Ramos (cell line): ENCODE results near the gene TOMM20L.
"Not testable (repeated sequence)": the region's sequence is repeated elsewhere in the genome, so short reads cannot be mapped to it uniquely, and the experiment has no call there.

ENCODE experiments used
- in situ Hi-C: fragments of 300-500 bp; cut with MboI; formaldehyde crosslinking; loops from one replicate; pipeline ENCODE4 v1.14.3; 2022; ENCODE audit warnings: low sequenced_read_pairs; ENCODE audit not compliant: unreplicated experiment

The TOMM20L gene

DNA sequence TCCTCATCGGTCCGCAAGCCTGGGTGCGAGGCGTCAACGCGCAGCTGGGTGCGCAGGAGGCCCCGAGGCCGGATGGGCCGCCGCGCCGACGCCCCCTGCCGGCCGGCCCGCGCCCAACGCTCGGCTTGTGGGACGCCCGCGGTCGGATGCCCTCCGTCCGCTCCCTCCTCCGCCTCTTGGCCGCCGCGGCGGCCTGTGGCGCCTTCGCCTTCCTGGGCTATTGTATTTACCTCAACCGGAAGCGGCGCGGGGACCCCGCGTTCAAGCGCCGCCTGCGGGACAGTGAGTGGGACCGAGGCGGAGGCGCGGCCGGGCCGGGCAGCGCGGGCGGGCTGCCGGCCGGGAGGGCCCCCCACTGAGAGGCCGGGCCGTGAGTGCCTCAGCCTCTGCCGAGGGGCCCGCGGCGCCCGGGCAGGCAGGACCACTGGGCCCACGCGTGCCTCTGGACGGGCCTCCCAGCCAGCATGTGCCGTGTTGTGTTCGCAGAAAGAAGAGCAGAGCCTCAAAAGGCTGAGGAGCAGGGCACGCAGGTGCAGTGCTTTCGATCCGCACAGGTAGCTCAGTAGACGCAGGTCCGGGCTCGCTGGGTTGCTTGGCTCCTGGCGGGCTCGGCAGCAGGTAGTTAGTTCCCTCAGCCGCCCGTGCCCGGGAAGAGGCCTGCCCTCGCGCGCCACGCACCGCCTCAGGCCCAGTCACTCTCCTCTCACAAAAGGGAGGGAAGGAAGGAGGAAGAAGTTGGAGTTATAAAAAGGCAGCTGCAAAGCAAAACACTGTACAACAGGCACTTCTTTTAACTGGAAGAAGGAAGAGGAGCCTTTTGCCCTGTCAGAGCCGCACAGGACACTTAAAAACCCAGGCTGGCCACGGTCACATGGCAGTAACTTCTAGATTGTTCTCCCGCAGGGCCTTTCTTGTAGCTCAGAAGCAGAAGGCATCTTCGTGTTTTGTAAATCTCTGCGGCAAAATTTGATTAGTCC, at the start of gene TOMM20L:
Gene TOMM20L, plus strand, starts transcription at position 119 of the 977 bp plus-strand sequence. Its CDS starts 28 bp downstream, at position 147.
- in situ Hi-C loops, result no loop called here

DNA sequence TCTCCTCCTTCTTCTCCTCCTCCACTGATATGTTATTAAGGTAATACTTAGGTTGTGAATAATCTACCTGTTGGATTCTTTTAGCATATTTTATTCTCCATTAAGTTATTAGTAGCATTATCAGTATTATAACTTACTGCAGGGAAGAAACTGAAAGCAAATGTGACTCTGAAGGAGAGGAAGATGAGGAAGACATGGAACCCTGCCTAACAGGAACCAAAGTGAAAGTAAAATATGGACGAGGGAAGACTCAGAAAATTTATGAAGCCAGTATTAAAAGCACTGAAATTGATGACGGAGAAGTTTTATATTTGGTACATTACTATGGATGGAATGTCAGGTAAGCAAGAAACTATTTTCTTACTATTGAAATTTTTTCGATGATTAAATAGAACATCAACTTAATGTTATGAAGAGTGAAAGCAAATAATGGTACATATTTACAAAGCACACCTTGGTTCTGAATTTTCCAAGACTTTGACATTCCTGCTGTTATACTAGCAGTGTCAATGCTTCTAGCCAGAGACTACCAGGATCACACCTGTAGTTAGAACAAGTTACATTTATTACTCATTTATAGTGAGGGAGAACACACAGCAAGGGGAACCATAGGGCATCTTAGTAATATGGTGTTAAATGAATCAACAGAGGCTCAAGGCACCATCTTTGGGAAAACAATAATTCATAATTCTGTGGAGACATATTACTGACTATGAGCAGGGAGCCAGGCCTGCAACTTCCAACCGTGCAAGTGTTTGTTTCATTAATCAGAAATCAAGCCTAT, 42.0 kb upstream of the TOMM20L start:
- in situ Hi-C loops, result no loop called here

DNA sequence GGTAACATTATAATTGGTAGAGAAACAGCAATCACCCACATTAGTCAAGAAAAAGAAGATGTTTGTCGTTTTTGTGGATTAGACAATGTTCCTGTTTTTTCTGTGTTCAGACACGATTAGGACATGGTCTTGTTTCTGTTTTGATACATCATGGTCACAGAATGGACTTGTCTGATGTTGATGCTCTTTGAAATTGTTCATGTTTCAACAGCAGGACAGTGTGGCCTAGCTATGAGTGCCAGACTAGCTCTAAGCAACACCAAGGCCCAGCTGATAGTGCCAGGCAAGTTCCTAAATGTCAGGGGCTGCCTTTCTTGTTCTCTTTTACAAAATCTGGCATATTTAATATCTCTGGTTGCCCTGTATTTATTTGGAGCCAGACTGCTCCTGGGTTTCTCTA, 40.9 kb upstream of the TOMM20L start:
- in situ Hi-C loops, result no loop called here

DNA sequence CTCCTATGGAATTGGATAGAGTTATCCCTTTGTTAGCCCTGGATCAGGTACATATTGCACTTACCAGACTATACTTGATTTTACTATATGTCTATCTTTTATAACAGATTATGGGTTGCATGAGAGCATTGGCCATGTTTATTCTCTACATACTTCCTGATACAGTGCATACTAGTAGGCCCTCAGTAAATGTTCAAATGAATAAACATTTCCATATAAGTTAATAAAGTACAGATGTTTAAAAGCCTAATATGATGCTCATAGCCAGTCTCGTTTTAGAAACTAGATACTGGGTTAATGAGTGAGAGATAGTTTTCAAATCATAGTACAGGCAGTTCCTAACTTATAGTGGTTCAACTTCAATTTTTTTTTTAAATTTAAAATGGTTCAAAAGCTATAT, 39.5 kb upstream of the TOMM20L start:
- in situ Hi-C loops, result no loop called here

DNA sequence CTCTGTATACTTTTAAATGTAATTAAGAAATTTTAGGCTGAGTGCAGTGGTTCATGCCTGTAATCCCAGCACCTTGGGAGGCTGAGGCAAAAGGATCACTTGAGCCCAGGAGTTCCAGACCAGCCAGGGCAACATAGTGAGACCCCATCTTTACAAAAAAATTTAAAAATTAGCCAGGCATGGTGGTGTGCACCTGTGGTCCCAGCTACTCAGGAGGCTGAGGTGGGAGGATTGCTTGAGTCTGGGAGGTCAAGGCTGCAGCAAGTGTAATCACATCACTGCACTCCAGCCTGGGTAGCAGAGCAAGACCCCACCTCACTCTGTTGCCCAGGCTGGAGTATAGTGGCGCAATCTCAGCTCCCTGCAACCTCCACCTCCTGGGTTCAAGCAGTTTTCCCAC, 33.5 kb upstream of the TOMM20L start:
- in situ Hi-C loops, result not testable (repeated sequence)

DNA sequence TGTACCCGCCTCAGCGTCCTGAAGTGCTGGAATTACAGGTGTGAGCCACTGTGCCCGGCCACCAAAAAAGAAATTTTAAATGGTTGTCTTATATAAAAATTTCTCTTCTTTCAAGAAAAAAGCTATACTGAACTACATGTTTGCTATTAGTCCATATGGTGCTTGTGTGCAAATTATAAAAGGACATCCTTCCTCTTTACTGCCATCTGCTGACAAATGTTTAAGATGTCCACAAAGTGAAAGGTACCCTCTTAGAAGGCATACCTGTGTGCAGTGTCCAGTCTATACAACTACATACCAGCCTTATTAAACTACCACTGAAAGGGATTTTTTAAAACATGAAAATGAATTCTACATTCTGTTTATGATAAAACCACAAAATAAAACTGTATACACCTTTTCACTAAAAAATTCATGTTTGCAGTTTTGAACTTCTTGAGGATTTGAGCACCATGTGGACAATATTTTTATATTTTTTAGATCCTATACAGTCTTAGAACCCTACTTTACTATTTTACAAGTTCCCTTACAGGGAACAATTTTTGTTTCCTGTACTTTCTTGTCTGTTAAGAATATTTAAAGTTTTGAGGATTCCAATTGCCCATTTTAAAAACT, 32.8 kb upstream of the TOMM20L start:
- in situ Hi-C loops, result no loop called here

DNA sequence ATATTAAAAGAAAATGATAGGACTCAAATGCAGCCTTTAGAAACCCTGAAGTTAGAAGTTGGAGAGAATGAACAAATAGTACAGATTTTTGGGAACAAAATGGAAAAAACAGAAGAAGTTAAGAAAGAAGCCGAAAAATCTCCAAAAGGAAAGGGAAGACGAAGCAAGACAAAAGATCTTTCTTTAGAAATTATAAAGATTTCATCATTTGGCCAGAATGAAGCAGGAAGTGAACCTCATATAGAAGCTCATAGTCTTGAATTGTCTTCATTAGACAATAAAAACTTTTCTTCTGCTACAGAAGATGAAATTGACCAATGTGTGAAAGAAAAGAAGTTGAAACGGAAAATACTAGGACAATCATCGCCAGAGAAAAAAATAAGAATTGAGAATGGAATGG, 31.4 kb upstream of the TOMM20L start:
- in situ Hi-C loops, result no loop called here

DNA sequence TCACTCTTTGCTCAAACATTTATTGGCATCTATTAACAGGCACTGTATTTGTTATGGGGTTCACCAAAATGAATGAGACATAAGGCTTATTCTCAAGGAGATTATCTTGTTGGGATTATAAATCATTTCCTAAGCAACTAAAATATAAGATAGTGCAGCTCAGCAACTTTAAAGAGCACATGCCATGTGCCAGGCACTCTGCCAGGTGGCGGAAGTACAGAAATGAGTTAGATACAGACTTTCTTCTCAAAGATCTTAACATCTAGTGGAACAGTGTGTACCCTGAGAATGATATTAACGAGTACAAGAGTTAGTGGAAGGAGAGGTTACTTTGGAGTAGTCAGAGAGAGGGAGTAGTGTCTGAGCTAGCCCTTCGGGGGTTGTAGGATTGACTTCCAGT, 28.4 kb upstream of the TOMM20L start:
- in situ Hi-C loops, result no loop called here

DNA sequence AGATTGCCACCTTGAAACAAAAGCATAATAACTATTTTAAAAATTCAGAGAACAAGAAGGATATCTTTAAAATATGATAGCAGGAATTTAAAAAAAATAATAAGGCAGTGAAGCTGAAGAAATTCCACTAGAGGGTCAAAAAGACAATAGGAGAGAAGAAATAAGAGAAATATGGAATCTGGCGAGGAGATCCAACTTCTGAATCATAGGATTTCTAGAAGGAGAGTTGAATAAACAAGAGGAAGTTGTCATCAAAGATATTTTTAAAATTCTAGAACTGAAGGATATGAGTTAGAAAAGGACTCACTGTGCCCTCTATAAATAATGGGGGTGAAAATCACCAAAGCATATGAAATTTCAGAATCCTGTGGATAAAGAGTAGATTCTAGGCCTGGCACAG, 26.8 kb upstream of the TOMM20L start:
- in situ Hi-C loops, result no loop called here

DNA sequence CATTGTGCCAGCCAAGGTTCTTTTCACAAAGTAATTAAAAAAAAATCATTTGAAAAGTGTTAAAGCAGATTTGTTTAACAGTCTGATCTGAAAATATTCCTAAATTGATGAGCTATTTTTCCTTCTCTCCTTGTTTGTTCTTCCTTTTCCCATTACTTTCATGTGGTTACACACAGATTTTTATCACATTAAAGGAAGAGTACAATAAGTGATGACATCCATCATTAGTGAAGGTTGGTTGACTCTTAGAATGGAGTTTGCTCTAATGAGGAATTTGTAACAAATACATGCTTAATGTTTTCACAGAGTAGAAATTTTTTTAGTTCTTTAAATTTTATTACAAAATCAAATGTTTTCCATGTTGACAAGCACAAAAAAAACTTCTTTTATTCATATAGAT, 18.9 kb upstream of the TOMM20L start:
- in situ Hi-C loops, result no loop called here

DNA sequence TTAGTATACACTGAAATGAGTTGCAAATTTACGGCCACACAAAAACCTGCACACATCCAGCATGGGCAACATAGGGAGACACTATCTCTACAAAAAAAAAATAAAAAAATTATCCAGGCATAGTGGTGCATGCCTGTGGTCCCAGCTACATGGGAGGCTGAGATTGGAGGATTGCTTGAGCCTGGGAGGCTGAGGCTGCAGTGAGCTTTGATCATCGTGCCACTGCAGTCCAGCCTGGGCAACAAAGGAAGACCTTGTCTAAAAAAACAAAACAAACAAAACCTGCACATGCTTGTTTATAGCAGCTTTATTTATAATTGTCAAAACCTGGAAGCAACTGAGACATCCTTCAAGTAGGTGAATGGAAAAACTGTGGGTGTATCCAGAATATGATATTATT, 4.9 kb upstream of the TOMM20L start:
- in situ Hi-C loops, result no loop called here

DNA sequence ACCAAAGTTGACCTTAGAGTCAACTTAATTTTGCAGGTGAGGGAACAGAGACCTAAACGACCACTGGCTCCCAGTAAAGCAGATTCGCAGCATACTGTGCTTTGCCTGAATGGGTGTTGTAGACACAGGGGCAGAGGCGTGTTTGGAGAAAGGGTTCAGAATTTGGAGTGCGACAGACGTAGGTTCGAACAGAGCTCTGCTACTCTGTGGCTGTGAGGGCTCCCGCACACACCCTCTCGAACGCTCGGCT, 243 bp upstream of the TOMM20L start:
- in situ Hi-C loops, result no loop called here

DNA sequence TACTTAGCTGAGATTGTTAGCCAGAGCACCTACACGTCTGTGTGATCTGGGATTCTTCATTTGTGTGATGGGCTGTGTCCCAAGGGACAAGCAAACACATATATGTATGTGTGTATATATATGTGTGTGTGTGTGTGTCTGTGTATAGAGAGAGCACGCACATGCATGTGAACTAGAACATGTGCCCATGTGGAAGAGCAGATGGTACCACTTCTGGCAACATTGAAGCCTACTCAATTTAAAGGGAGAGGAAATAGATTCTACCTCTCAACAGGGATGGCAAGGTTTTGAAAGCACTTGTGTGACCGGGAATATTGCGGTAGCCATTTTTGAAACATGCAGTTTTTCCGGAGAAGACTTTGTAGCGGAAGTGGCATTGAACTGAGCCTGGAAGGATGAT, 1.4 kb downstream of the TOMM20L start:
- in situ Hi-C loops, result no loop called here

DNA sequence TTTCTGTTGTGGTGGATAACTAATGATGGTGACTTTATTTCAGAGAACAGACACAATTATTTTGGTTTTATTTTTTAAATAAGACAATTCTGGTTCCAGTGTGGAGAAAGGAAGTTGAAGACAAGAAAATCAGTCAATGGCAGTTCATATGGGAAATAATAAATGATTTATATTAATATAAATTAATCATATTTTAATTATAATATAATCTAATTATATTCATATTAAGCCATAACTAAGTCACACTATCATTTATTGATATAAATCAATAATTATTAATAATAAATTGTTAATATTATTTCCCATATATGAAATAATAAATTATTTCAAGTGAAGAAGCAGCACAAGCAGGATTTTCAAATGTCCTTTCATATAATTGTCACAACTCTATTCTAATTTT, 2.8 kb downstream of the TOMM20L start:
- in situ Hi-C loops, result no loop called here

DNA sequence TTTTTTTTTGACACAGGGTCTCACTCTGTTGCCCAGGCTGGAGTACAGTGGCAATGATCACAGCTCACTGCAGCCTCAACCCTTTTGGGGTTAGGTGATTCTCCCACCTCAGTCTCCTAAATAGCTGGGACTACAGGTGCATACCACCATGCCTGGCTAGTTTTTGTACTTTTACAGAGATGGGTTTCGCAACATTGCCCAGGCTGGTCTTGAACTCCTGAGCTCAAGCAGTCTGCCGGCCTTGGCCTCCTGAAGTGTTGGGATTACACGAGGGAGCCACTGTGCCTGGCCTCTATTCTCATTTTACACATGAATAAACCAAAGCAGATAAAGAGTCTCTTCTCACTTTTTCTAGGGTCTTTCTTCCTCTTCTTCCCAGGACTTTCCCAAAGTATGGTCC, 3.2 kb downstream of the TOMM20L start:
- in situ Hi-C loops, result no loop called here

DNA sequence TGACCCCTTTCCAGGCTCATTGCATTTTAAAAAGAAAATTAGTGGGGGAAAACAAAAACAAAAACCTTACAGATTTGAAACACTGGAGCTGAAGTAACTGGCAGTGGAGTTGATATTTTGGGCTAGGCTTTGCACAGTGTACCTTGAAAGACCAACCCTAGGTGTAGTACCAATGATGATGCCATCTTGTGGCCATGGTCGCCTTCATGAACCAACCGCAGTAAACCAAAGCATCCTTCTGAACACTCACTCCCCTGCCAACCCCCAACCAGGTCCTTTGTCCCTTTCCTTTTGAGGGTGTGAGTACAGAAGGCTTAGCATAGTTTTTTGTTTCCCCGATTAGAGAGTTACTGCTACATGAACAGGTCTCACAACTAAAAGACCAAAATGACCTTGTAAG, 5.9 kb downstream of the TOMM20L start:
- in situ Hi-C loops, result no loop called here

DNA sequence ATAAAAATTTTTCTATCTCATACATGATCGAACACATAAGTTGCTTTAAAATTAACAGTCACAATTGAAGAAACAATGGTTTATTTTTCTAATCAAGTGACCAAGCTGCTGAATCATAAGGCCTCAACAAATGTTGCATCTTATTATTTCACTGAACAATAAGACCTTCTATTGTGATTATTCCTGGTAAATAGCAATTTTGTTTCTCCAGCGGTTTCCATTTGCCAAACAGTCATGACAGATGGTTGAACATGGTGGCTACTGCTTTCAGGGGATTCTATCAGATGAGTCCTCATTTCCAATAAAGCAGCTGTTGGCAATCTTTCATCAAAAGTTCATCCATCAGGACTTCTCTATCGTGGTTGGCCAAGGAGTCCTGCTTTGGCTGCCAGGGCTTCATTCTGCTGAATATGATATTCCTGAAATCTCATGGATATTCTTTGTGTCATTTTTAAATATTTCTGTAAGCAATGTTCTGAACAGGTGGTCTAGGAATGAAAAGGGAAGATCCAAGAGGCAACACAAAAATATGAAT, 13.0 kb downstream of the TOMM20L start:
- in situ Hi-C loops, result no loop called here

DNA sequence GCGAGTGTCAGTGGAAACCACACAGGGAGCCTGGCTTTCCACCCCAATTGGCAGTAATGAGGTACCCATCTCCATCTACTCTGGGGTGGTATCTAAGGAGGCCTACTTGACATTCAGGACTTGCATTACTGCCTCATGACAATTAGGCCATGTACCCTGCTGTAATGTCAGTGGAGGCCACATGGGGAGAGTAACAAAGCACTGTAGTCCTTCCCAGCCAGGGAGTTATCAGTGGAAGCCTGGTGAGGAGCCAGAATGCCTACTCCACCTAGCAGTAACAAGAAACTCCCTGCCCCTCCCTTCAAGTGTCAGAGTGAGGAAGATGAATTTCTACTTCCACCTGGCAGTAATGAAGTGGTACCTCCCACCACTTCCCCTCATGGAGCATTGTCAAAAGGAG, 19.1 kb downstream of the TOMM20L start:
- in situ Hi-C loops, result no loop called here

DNA sequence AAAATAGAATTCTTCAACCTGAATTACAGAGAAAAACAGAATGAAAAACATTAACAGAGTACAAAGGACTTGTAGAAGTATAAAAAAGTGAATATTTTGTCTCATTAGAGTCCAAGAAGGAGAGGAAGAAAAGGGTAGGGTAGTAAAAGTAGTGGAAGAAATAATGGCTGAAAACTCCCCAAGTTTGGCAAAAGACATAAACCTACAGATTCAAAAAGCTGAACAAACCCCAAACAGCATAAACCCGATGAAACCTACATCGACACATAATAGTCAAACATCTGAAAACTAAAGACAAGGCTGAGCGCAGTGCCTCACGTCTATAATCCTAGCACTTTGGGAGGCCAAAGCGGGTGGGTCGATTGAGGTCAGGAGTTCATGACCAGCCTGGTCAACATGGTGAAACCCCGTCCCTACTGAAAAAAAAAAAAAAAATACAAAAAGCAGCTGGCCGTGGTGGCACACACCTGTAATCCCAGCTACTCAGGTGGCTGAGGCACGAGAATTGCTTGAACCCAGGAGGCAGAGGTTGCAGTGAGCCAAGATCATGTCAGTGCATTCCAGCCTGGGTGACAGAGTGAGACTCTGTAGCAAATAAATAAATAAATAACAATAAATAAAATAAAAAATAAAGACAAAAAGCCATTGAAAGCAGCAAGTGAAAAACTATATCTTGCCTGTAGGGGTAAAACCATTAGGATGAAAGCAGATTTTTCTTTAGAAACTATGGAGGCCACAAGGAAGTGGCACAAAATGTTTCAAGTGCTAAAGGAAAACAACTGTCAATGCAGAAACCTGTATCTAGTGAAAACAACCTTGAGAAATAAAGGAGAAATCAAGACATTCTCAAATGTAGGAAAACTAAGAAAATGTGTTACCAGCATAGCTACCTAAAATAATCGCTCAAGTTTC, 20.2 kb downstream of the TOMM20L start:
- in situ Hi-C loops, result no loop called here

DNA sequence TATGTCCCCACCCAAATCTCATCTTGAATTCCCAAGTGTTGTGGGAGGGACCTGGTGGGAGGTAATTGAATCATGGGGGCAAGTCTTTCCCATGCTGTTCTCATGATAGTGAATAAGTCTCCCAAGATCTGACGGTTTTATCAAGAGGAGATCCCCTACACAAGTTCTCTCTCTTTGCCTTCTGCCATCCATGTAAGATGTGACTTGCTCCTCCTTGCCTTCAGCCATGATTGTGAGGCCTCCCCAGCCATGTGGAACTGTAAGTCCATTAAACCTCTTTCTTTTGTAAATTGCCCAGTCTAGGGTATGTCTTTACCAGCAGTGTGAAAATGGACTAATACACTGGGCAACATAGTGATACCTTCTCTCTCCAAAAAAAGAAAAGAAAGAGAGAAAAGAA, 21.2 kb downstream of the TOMM20L start:
- in situ Hi-C loops, result not testable (repeated sequence)
